ENCODE data around the gene MPRIP.

The MPRIP gene

GRCh38 chr17:17071531-17072360, 29.5 kb downstream of the MPRIP start:
- no peaks in the 10 kb centered on the region for H3K4me1 ChIP-seq (ENCODE audit: control insufficient read depth, low read depth, low read length)
- H3K4me3 ChIP-seq (ENCODE audit: low read length): no peak overlapping the region
- H3K9ac ChIP-seq (ENCODE audit: low read length): no peak overlapping the region
- no peaks in the 10 kb centered on the region for H3K9me3 ChIP-seq (ENCODE audit: control insufficient read depth, low read depth, low read length)
- H3K36me3 ChIP-seq (ENCODE audit: control insufficient read depth, low read depth, low read length): no peaks in the 10 kb centered on the region
- no peaks in the 10 kb centered on the region for H3K27me3 ChIP-seq (ENCODE audit: control insufficient read depth, insufficient read depth, low read length)
- H3K27ac ChIP-seq (ENCODE audit: low read length): no peak overlapping the region

GRCh38 chr17:17072546-17072945, 30.3 kb downstream of the MPRIP start:
- Histone ChIP-seq H3K4me1 (ENCODE audit: control insufficient read depth, low read depth, low read length) (no peaks in the 10 kb centered on the region), H3K27me3 (ENCODE audit: control insufficient read depth, insufficient read depth, low read length) (no peaks in the 10 kb centered on the region), H3K4me3 (ENCODE audit: low read length) (no peak overlapping the region)

GRCh38 chr17:17073030-17073564, 30.8 kb downstream of the MPRIP start:
- H3K9me3 ChIP-seq (ENCODE audit: control insufficient read depth, low read depth, low read length): no peaks in the 10 kb centered on the region
- H3K36me3 ChIP-seq (ENCODE audit: control insufficient read depth, low read depth, low read length): peaks cover 5% of the 10 kb centered on the region
- H3K4me3 ChIP-seq (ENCODE audit: low read length): no peak overlapping the region
- no peaks in the 10 kb centered on the region for H3K4me1 ChIP-seq (ENCODE audit: control insufficient read depth, low read depth, low read length)
- H3K9ac ChIP-seq (ENCODE audit: low read length): no peak overlapping the region
- no peaks in the 10 kb centered on the region for H3K27me3 ChIP-seq (ENCODE audit: control insufficient read depth, insufficient read depth, low read length)
- H3K27ac ChIP-seq (ENCODE audit: low read length): no peak overlapping the region

More at GRCh38 chr17:17072546-17072945, 30.3 kb downstream of the MPRIP start:
- H3K36me3 ChIP-seq (ENCODE audit: control insufficient read depth, low read depth, low read length): no peaks in the 10 kb centered on the region
- no peaks in the 10 kb centered on the region for H3K9me3 ChIP-seq (ENCODE audit: control insufficient read depth, low read depth, low read length)
- H3K9ac ChIP-seq (ENCODE audit: low read length): no peak overlapping the region
- no peak overlapping the region for H3K27ac ChIP-seq (ENCODE audit: low read length)

GRCh38 chr17:17073581-17074403, 31.5 kb downstream of the MPRIP start:
- Histone ChIP-seq H3K36me3 (ENCODE audit: control insufficient read depth, low read depth, low read length) (peaks cover 6% of the 10 kb centered on the region), H3K4me3 (ENCODE audit: low read length) (no peak overlapping the region), H3K4me1 (ENCODE audit: control insufficient read depth, low read depth, low read length) (no peaks in the 10 kb centered on the region), H3K9me3 (ENCODE audit: control insufficient read depth, low read depth, low read length) (no peaks in the 10 kb centered on the region), H3K9ac (ENCODE audit: low read length) (no peak overlapping the region), H3K27me3 (ENCODE audit: control insufficient read depth, insufficient read depth, low read length) (no peaks in the 10 kb centered on the region), H3K27ac (ENCODE audit: low read length) (no peak overlapping the region)

- H3K36me3 ChIP-seq (ENCODE audit: control insufficient read depth, low read depth, low read length): peaks cover 6% of the 10 kb centered on the region
- no peaks in the 10 kb centered on the region for H3K4me1 ChIP-seq (ENCODE audit: control insufficient read depth, low read depth, low read length)
- no peaks in the 10 kb centered on the region for H3K9me3 ChIP-seq (ENCODE audit: control insufficient read depth, low read depth, low read length)
- H3K9ac ChIP-seq (ENCODE audit: low read length): no peak overlapping the region
- H3K4me3 ChIP-seq (ENCODE audit: low read length): no peak overlapping the region
- H3K27me3 ChIP-seq (ENCODE audit: control insufficient read depth, insufficient read depth, low read length): no peaks in the 10 kb centered on the region
- H3K27ac ChIP-seq (ENCODE audit: low read length): no peak overlapping the region
Observed at GRCh38 chr17:17075125-17075781, 33.0 kb downstream of the MPRIP start.

- peaks cover 6% of the 10 kb centered on the region for H3K36me3 ChIP-seq (ENCODE audit: control insufficient read depth, low read depth, low read length)
- H3K4me3 ChIP-seq (ENCODE audit: low read length): no peak overlapping the region
- H3K27me3 ChIP-seq (ENCODE audit: control insufficient read depth, insufficient read depth, low read length): no peaks in the 10 kb centered on the region
- H3K4me1 ChIP-seq (ENCODE audit: control insufficient read depth, low read depth, low read length): no peaks in the 10 kb centered on the region
- H3K9me3 ChIP-seq (ENCODE audit: control insufficient read depth, low read depth, low read length): no peaks in the 10 kb centered on the region
- no peak overlapping the region for H3K9ac ChIP-seq (ENCODE audit: low read length)
- no peak overlapping the region for H3K27ac ChIP-seq (ENCODE audit: low read length)
Observed at GRCh38 chr17:17076066-17076465, 33.8 kb downstream of the MPRIP start.

- Histone ChIP-seq H3K4me1 (ENCODE audit: control insufficient read depth, low read depth, low read length) (no peaks in the 10 kb centered on the region), H3K9ac (ENCODE audit: low read length) (no peak overlapping the region), H3K27ac (ENCODE audit: low read length) (no peak overlapping the region), H3K9me3 (ENCODE audit: control insufficient read depth, low read depth, low read length) (no peaks in the 10 kb centered on the region), H3K4me3 (ENCODE audit: low read length) (no peak overlapping the region), H3K36me3 (ENCODE audit: control insufficient read depth, low read depth, low read length) (peaks cover 6% of the 10 kb centered on the region), H3K27me3 (ENCODE audit: control insufficient read depth, insufficient read depth, low read length) (no peaks in the 10 kb centered on the region)
Observed at GRCh38 chr17:17077101-17077500, 34.8 kb downstream of the MPRIP start.

GRCh38 chr17:17077861-17078732, 35.8 kb downstream of the MPRIP start:
- H3K9ac ChIP-seq (ENCODE audit: low read length): no peak overlapping the region
- H3K27me3 ChIP-seq (ENCODE audit: control insufficient read depth, insufficient read depth, low read length): no peaks in the 10 kb centered on the region
- H3K36me3 ChIP-seq (ENCODE audit: control insufficient read depth, low read depth, low read length): peaks cover 10% of the 10 kb centered on the region
- H3K9me3 ChIP-seq (ENCODE audit: control insufficient read depth, low read depth, low read length): no peaks in the 10 kb centered on the region
- H3K4me1 ChIP-seq (ENCODE audit: control insufficient read depth, low read depth, low read length): no peaks in the 10 kb centered on the region
- no peak overlapping the region for H3K27ac ChIP-seq (ENCODE audit: low read length)
- H3K4me3 ChIP-seq (ENCODE audit: low read length): no peak overlapping the region

- Histone ChIP-seq H3K27me3 (ENCODE audit: control insufficient read depth, insufficient read depth, low read length) (no peaks in the 10 kb centered on the region), H3K36me3 (ENCODE audit: control insufficient read depth, low read depth, low read length) (peaks cover 10% of the 10 kb centered on the region), H3K4me3 (ENCODE audit: low read length) (no peak overlapping the region), H3K27ac (ENCODE audit: low read length) (no peak overlapping the region), H3K9me3 (ENCODE audit: control insufficient read depth, low read depth, low read length) (no peaks in the 10 kb centered on the region), H3K4me1 (ENCODE audit: control insufficient read depth, low read depth, low read length) (no peaks in the 10 kb centered on the region), H3K9ac (ENCODE audit: low read length) (no peak overlapping the region)
Observed at GRCh38 chr17:17078832-17079231, 36.6 kb downstream of the MPRIP start.

GRCh38 chr17:17079336-17079735, 37.1 kb downstream of the MPRIP start:
- Histone ChIP-seq H3K9me3 (ENCODE audit: control insufficient read depth, low read depth, low read length) (no peaks in the 10 kb centered on the region), H3K4me1 (ENCODE audit: control insufficient read depth, low read depth, low read length) (no peaks in the 10 kb centered on the region), H3K9ac (ENCODE audit: low read length) (no peak overlapping the region), H3K36me3 (ENCODE audit: control insufficient read depth, low read depth, low read length) (peaks cover 10% of the 10 kb centered on the region), H3K27me3 (ENCODE audit: control insufficient read depth, insufficient read depth, low read length) (no peaks in the 10 kb centered on the region), H3K4me3 (ENCODE audit: low read length) (no peak overlapping the region), H3K27ac (ENCODE audit: low read length) (no peak overlapping the region)
